Hepatocyte (in vitro differentiated cells): Measurements from ENCODE around the gene TYRP1. TPM values are rescaled to one million over a fixed set of nuclear protein-coding genes. Genes with fewer than 3 reads are reported as not detected.
"Not testable (repeated sequence)": the region's sequence is repeated elsewhere in the genome, so short reads cannot be mapped to it uniquely, and the experiment has no call there.

Experiments used
- DNase-seq: peaks from one replicate; pipeline ENCODE4 v3.0.0-alpha.2; 2016; ENCODE audit warnings: low spot score
- H2AFZ ChIP-seq: fragments of 200-600 bp; sonication (generic); 2 replicates; pipeline ENCODE4 v1.6.0; 2016; ENCODE audit warnings: antibody characterized with exemption, mild to moderate bottlenecking
- H3K27ac ChIP-seq: fragments of 200-600 bp; sonication (generic); 2 replicates; pipeline ENCODE4 v1.5.1; 2016; ENCODE audit warnings: mild to moderate bottlenecking
- H3K27me3 ChIP-seq: fragments of 200-600 bp; sonication (generic); 2 replicates; pipeline ENCODE4 v1.6.1; 2016
- H3K36me3 ChIP-seq: fragments of 200-600 bp; sonication (generic); replicated peaks from 2 replicates; pipeline ENCODE4 v1.5.1; 2016; ENCODE audit warnings: low read depth; ENCODE audit not compliant: insufficient read depth
- H3K4me1 ChIP-seq: fragments of 200-600 bp; sonication (generic); 2 replicates; pipeline ENCODE4 v1.5.1; 2016; ENCODE audit warnings: mild to moderate bottlenecking, moderate library complexity; ENCODE audit not compliant: insufficient read depth
- H3K4me2 ChIP-seq: fragments of 200-600 bp; sonication (generic); 2 replicates; pipeline ENCODE4 v1.6.0; 2016
- H3K4me3 ChIP-seq: fragments of 200-600 bp; sonication (generic); 2 replicates; pipeline ENCODE4 v1.5.1; 2016; ENCODE audit warnings: mild to moderate bottlenecking
- H3K79me2 ChIP-seq: fragments of 200-600 bp; sonication (generic); 2 replicates; pipeline ENCODE4 v1.6.0; 2017; ENCODE audit warnings: mild to moderate bottlenecking
- H3K9me2 ChIP-seq: fragments of 200-600 bp; sonication (generic); replicated peaks from 2 replicates; pipeline ENCODE4 v1.6.0; 2017; ENCODE audit warnings: mild to moderate bottlenecking; ENCODE audit not compliant: insufficient read depth
- H3K9me3 ChIP-seq: fragments of 200-600 bp; sonication (generic); 2 replicates; pipeline ENCODE4 v1.5.1; 2016; ENCODE audit warnings: low read depth, mild to moderate bottlenecking
- H4K20me1 ChIP-seq: fragments of 200-600 bp; sonication (generic); 2 replicates; pipeline ENCODE4 v1.6.0; 2016; ENCODE audit warnings: mild to moderate bottlenecking; ENCODE audit not compliant: insufficient read depth, poor library complexity, severe bottlenecking
- CTCF ChIP-seq: fragments of 200-600 bp; sonication (generic); IDR thresholded peaks from 2 replicates; pipeline ENCODE4 v1.5.1; 2016; ENCODE audit warnings: antibody characterized with exemption, mild to moderate bottlenecking; ENCODE audit not compliant: poor library complexity
- EZH2 ChIP-seq: fragments of 200-600 bp; sonication (generic); IDR thresholded peaks from 2 replicates; pipeline ENCODE4 v1.6.1; 2016; ENCODE audit warnings: antibody characterized with exemption, mild to moderate bottlenecking, borderline replicate concordance
- EZH2phosphoT487 ChIP-seq: fragments of 200-600 bp; sonication (generic); IDR thresholded peaks from one replicate; pipeline ENCODE4 v1.6.1; 2018; ENCODE audit warnings: antibody characterized with exemption, mild to moderate bottlenecking, low read depth, moderate library complexity; ENCODE audit not compliant: unreplicated experiment, severe bottlenecking
- WGBS: methylation state at CpG from one replicate; pipeline ENCODE4 v1.1.6; 2016; ENCODE audit warnings: low lambda C conversion rate; ENCODE audit errors: missing lambda C conversion rate; 5-methylcytosine and 5-hydroxymethylcytosine counted together
- polyA plus RNA-seq: library from polyadenylated mRNA; unstranded; fragments of >200 nt; fragmentation: Nextera tagmentation; extraction: Ambion mirVana; gene quantifications from 2 replicates; pipeline ENCODE4 v1.2.1, GENCODE V29; 2016
- total RNA-seq: library from RNA; depleted of rRNA; stranded (reverse); fragments of >200 nt; gene quantifications from 2 replicates; pipeline ENCODE4 v1.2.3, GENCODE V29; 2014

TYRP1 gene
- total and polyA plus RNA-seq, 2 experiments from 2014 or later: 6.4 to 8.6 TPM

GRCh38 chr9:12667892-12668291, 25.3 kb upstream of the TYRP1 start:
- Histone ChIP-seq H3K27me3 (no peaks in the 10 kb centered on the region), H4K20me1 (no peaks in the 10 kb centered on the region), H3K79me2 (no peaks in the 10 kb centered on the region), H3K36me3 (no peaks in the 10 kb centered on the region), H2AFZ (no peak overlapping the region), H3K27ac (no peak overlapping the region), H3K4me3 (no peak overlapping the region), H3K4me2 (no peak overlapping the region), H3K9me2 (no peaks in the 10 kb centered on the region), H3K4me1 (no peaks in the 10 kb centered on the region), H3K9me3 (no peaks in the 10 kb centered on the region)
- 92% methylated on average over 3 of the region's 3 CpGs for WGBS
- TF ChIP-seq EZH2: no peak
- TF ChIP-seq EZH2phosphoT487: no peak
- no peak for TF ChIP-seq CTCF
- no peak for DNase-seq

GRCh38 chr9:12670006-12670405, 23.2 kb upstream of the TYRP1 start:
- Histone ChIP-seq H3K4me1 (no peaks in the 10 kb centered on the region), H3K4me2 (no peak overlapping the region), H3K4me3 (no peak overlapping the region), H3K9me2 (no peaks in the 10 kb centered on the region), H3K27me3 (no peaks in the 10 kb centered on the region), H2AFZ (no peak overlapping the region), H3K27ac (no peak overlapping the region), H3K79me2 (no peaks in the 10 kb centered on the region), H3K9me3 (no peaks in the 10 kb centered on the region), H4K20me1 (no peaks in the 10 kb centered on the region), H3K36me3 (no peaks in the 10 kb centered on the region)
- 84% methylated on average over 2 of the region's 2 CpGs for WGBS
- TF ChIP-seq EZH2 (no peak), EZH2phosphoT487 (no peak), CTCF (no peak)
- DNase-seq: no peak

GRCh38 chr9:12674961-12675360, 18.2 kb upstream of the TYRP1 start:
- Histone ChIP-seq H3K4me3 (no peak overlapping the region), H3K27me3 (no peaks in the 10 kb centered on the region), H3K27ac (no peak overlapping the region), H3K4me1 (no peaks in the 10 kb centered on the region), H3K79me2 (no peaks in the 10 kb centered on the region), H3K9me3 (no peaks in the 10 kb centered on the region), H4K20me1 (no peaks in the 10 kb centered on the region), H3K9me2 (no peaks in the 10 kb centered on the region), H3K36me3 (no peaks in the 10 kb centered on the region), H3K4me2 (no peak overlapping the region), H2AFZ (no peak overlapping the region)
- WGBS: 87% methylated on average over 5 of the region's 5 CpGs
- DNase-seq: no peak
- TF ChIP-seq EZH2phosphoT487: no peak
- no peak for TF ChIP-seq CTCF
- TF ChIP-seq EZH2: no peak

- not testable (repeated sequence) for H3K4me1 ChIP-seq, H3K27me3 ChIP-seq, H3K36me3 ChIP-seq, H3K27ac ChIP-seq, H2AFZ ChIP-seq, H4K20me1 ChIP-seq, H3K4me3 ChIP-seq, H3K9me2 ChIP-seq, H3K79me2 ChIP-seq, H3K4me2 ChIP-seq, DNase-seq, H3K9me3 ChIP-seq
- WGBS: 96% methylated on average over 11 of the region's 11 CpGs
Measured at GRCh38 chr9:12677462-12678126, 15.6 kb upstream of the TYRP1 start.
